Peyer's patch (tissue), 4 donors: ENCODE data around the gene TMEM237.

Experiments
- CTCF ChIP-seq, 6 experiments: fragments of 450-650 bp in 4 of 6; fragments of 200-600 bp in 2 of 6; sonication (generic) in 1 of 6; IDR thresholded peaks; one replicate each; pipeline ENCODE4 v1.5.1; 2017 to 2019; ENCODE audit warnings: antibody characterized with exemption in 6 of 6, mild to moderate bottlenecking in 3 of 6, moderate library complexity in 1 of 6
- POLR2A ChIP-seq, 2 donors: fragments of 450-650 bp; IDR thresholded peaks; one replicate each; pipeline ENCODE4 v1.5.1; 2017; ENCODE audit warnings: antibody characterized with exemption in 2 of 2, mild to moderate bottlenecking in 2 of 2, moderate library complexity in 2 of 2

- TF ChIP-seq CTCF (IDR thresholded peaks at IDR 0.05) (no peak), POLR2A (IDR thresholded peaks at IDR 0.05) (no peak)
These were observed 6.1 kb upstream of the TMEM237 start for GRCh38 chr2:201649442-201649841.
